ENCODE results near the gene CCNF. TPM values are rescaled to one million over a fixed set of nuclear protein-coding genes. Genes with fewer than 3 reads are reported as not detected.
A peak's percentile ranks its signal among the peaks of the same experiment; 100 is the strongest.
"Not testable (repeated sequence)": the region's sequence is repeated elsewhere in the genome, so short reads cannot be mapped to it uniquely, and the experiment has no call there.

The CCNF gene
- total RNA-seq, 4 donors from 2014 or later, result 5.6 to 17.7 (median 11.3) TPM

- DNase-seq (ENCODE audit: low spot score in 2 of 2), result no peak
- H3K4me3 ChIP-seq (ENCODE audit: low read depth, poor library complexity, severe bottlenecking), result peak overlapping the region; percentile 46
- intact Hi-C loops (cut with DNase I; ENCODE audit: low total_unique reads), result no loop called here
- WGBS, 2 donors, result 4 to 6% methylated on average over 32 to 46 of the region's 46 CpGs
- TF ChIP-seq CTCF (IDR thresholded peaks at IDR 0.05) (no peak), POLR2A (IDR thresholded peaks at IDR 0.05) (no peak)
These were observed 770 bp downstream of the CCNF start for GRCh38 chr16:2429771-2430663.

GRCh38 chr16:2432286-2432685 is 3.0 kb downstream of the CCNF start:
- H3K4me3 ChIP-seq (ENCODE audit: low read depth, poor library complexity, severe bottlenecking), result no peak overlapping the region
- 98 to 99% methylated on average over 6 of the region's 6 CpGs for WGBS, 2 donors
- intact Hi-C loops (cut with DNase I; ENCODE audit: low total_unique reads), result no loop called here

GRCh38 chr16:2432801-2433505 is 3.7 kb downstream of the CCNF start:
- TF ChIP-seq POLR2A (IDR thresholded peaks at IDR 0.05), result no peak
- WGBS, 2 donors, result 93 to 94% methylated on average over 11 to 15 of the region's 15 CpGs
- H3K4me3 ChIP-seq (ENCODE audit: low read depth, poor library complexity, severe bottlenecking), result no peak overlapping the region
- intact Hi-C loops (cut with DNase I; ENCODE audit: low total_unique reads), result no loop called here
- no peak for DNase-seq (ENCODE audit: low spot score in 2 of 2)

More at GRCh38 chr16:2432286-2432685, 3.0 kb downstream of the CCNF start:
- DNase-seq (ENCODE audit: low spot score in 2 of 2), result no peak
- TF ChIP-seq CTCF (IDR thresholded peaks at IDR 0.05) (no peak), POLR2A (IDR thresholded peaks at IDR 0.05) (no peak)

- intact Hi-C loops (cut with DNase I; ENCODE audit: low total_unique reads); DNase-seq (ENCODE audit: low spot score in 2 of 2); H3K4me3 ChIP-seq (ENCODE audit: low read depth, poor library complexity, severe bottlenecking): not testable (repeated sequence)
- 86 to 89% methylated on average over 4 of the region's 4 CpGs for WGBS, 2 donors
These were observed 6.0 kb downstream of the CCNF start for GRCh38 chr16:2435236-2435635.

- H3K4me3 ChIP-seq (ENCODE audit: low read depth, poor library complexity, severe bottlenecking), result no peak overlapping the region
- WGBS, 2 donors, result 61 to 69% methylated on average over 9 of the region's 9 CpGs
- intact Hi-C loops (cut with DNase I; ENCODE audit: low total_unique reads), result no loop called here
- DNase-seq (ENCODE audit: low spot score in 2 of 2), result peak in 1 of 2 donors; percentile 48
- no peak for TF ChIP-seq POLR2A (IDR thresholded peaks at IDR 0.05)
- TF ChIP-seq CTCF (IDR thresholded peaks at IDR 0.05), result no peak
These were observed 6.9 kb downstream of the CCNF start for GRCh38 chr16:2436110-2436509.

- DNase-seq (ENCODE audit: low spot score in 2 of 2), result no peak
- H3K4me3 ChIP-seq (ENCODE audit: low read depth, poor library complexity, severe bottlenecking), result no peak overlapping the region
- 92 to 93% methylated on average over 24 of the region's 24 CpGs for WGBS, 2 donors
- intact Hi-C loops (cut with DNase I; ENCODE audit: low total_unique reads), result no loop called here
- TF ChIP-seq CTCF (IDR thresholded peaks at IDR 0.05) (no peak), POLR2A (IDR thresholded peaks at IDR 0.05) (no peak)
These were observed 8.0 kb downstream of the CCNF start for GRCh38 chr16:2437032-2437790.
